ENCODE measurements around the gene MRPS35.

MRPS35 gene

GRCh38 chr12:27777141-27777540 is 66.5 kb downstream of the MRPS35 start:
- no peak for DNase-seq

DNA sequence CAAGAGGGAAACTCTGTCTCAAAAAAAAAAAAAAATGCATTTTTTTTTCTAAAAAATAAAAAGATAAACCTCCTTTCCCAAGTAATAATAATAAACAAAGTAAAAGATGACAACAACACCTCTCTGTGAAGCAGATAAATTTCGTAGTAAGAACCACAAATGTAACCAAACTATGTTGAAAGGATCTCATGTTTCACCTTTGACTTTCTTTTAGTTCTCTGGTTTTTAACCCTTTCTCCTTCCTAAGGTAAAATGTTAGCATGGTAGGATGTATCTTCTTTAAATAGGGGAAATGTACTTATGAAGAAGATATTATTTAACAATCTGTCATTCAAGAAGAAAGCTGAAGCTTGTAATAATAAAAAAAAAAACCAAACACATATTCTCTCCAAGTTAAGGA is 67.6 kb downstream of the MRPS35 start:
- DNase-seq = no peak

DNA sequence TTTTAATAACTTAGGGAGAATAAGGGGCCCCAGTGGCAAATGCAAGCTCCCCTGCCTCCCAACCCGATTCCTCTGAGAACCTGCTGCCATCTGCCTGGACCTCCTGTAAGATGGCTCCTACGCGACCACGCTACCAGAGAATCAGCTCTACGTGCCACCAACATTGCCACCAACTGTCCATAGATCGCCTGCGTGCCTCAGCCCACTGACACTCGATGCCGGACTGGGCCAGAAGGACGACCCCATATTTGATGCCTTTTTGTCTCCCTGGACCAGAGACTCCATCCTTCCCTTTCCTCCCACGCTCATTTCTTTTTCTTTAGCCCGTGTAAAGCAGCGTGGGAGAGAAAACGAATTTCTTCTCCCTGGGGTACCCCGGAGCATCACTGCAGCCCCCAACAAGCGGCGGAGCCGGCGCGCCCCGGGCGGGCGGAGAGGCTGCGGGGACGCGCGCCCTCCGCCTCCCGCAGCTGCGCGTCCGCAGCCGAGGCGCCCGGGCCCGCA is 68.8 kb downstream of the MRPS35 start:
- DNase-seq = no peak

DNA sequence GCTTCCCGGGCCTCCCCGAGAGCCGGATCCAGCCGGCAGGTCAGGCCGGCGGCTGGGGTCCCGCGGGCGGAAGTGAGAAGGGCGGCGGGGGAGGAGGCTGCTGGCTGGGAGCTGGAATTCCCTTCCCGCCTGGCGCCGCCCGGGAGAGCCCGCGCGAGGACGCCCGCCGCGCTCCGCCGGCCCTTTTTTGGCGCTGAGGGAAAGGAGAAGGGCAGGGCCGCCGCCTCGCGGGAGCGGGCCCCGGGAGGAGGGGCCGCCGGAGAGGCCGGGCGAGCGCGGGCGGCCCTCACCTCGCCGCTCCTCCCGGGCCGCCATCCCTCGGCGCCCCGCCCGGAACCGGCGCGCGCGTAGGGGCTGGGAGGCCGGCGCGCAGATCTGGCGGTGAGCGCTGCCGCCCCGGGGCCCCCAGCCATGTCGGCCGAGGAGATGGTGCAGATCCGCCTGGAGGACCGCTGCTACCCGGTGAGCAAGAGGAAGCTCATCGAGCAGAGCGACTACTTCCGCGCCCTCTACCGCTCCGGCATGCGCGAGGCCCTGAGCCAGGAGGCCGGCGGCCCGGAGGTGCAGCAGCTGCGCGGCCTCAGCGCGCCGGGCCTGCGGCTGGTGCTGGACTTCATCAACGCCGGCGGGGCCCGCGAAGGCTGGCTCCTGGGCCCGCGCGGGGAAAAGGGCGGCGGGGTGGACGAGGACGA is 69.4 kb downstream of the MRPS35 start, which contains the start of the genes KLHL42 and MANSC4:
Gene KLHL42, plus strand, starts transcription at position 314 of the 692 bp plus-strand sequence. Its CDS starts 98 bp downstream, at position 412.
Gene MANSC4, minus strand, starts transcription at position 317 of the 692 bp plus-strand sequence. CDS start 8,960 bp downstream, outside the sequence.
- DNase-seq = peak; percentile 33 to 77 (median 45)

DNA sequence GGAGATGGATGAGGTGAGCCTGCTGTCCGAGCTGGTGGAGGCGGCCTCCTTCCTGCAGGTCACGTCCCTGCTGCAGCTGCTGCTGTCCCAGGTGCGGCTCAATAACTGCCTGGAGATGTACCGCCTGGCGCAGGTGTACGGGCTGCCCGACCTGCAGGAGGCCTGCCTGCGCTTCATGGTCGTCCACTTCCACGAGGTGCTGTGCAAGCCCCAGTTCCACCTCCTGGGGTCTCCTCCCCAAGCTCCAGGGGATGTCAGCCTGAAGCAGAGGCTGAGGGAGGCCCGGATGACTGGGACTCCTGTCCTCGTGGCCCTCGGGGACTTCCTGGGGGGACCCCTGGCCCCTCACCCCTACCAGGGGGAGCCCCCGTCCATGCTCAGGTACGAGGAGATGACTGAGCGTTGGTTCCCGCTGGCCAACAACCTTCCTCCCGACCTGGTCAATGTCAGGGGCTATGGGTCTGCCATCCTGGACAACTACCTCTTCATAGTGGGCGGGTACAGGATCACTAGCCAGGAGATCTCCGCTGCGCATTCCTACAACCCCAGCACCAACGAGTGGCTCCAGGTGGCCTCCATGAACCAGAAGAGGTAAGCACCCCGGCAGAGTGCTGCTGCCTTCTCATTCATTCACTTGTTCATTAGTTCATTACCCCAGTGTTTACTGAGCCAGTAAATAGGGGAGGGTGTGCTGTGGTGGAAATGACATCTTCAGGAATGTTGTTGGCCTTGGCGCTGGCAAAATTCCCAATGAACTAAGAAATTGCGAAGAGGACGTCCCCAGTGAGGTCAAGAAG is 70.2 kb downstream of the MRPS35 start:
- peak in 3 of 5 donors; percentile 14 to 37 (median 17) for DNase-seq

- no peak for DNase-seq
Measured at GRCh38 chr12:27781680-27782079, 71.0 kb downstream of the MRPS35 start.

- no peak for DNase-seq
Measured at GRCh38 chr12:27782481-27782880, 71.8 kb downstream of the MRPS35 start.

DNA sequence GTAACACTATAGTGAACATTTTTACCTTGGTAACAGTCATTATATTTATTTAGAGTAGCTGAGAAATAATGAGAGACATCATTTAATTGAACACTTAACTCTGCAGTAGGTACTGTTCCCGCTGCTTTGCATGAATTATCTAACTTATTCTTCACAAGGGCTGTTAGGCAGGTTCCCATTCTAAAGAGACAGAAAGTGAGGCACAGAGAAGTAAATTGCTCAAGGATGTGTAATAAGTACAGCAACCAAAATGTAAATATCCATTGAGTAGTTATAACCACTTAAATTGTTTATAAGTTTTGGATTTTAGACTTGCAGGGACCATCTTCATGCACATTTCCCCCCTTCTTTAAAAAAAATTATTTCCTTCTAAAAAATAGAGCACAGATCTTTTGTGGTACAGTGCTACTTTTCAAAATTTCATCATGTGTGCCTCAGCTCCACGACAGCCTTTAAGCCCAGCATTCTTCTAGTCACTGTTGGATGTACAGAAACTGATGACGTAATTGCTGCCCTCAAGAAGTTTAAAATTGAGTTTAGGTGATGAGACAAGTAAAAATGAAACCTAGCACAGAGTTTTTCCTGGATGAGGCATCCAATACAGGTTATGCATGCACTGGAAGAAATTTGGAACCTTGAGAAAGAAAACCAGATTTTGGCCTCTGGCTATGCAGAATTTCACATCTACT is 75.4 kb downstream of the MRPS35 start:
- DNase-seq = peak in 1 of 5 donors; percentile 58

DNA sequence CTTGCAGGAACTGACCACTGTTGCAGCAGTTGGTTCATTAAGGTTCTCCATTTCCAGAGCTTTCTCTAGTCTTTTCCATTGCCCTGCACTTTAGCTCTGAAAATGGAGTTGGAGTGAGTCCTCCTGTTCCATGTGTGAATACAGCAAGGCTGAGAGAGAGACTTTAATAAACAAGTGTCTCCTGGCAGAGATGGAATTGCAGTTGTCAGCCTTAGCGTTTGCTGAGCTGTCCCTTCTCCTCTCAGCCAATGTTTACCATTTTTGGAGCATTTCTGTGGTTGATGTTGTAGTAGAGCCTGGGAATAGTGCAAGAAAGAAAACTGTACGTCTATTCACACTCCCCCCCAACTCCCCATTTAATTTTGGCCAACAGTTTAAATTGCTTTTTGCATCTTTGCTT is 76.9 kb downstream of the MRPS35 start:
- no peak for DNase-seq

GRCh38 chr12:27790179-27790578 is 79.5 kb downstream of the MRPS35 start:
- DNase-seq = no peak

GRCh38 chr12:27794818-27795584 is 84.4 kb downstream of the MRPS35 start:
- DNase-seq = no peak

DNA sequence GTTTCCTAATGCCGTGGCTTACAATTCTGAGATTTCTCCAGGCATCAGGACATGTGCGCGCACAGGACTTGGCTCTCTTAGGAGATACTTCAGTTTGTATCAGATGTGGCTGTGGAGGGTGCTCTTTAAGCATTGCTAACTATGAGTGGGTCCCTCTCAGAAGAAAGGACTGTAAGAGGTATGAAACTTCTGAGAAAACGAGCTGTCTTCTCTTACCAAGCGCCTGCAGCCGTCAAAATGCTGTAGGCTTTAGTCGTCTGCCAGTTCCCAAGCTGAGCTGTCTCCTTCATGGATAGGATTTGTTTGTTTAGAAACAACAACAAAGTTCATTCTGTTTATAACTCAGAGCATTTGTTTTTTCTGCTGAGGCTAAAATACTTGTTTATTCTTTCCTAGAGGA is 85.5 kb downstream of the MRPS35 start:
- no peak for DNase-seq

DNA sequence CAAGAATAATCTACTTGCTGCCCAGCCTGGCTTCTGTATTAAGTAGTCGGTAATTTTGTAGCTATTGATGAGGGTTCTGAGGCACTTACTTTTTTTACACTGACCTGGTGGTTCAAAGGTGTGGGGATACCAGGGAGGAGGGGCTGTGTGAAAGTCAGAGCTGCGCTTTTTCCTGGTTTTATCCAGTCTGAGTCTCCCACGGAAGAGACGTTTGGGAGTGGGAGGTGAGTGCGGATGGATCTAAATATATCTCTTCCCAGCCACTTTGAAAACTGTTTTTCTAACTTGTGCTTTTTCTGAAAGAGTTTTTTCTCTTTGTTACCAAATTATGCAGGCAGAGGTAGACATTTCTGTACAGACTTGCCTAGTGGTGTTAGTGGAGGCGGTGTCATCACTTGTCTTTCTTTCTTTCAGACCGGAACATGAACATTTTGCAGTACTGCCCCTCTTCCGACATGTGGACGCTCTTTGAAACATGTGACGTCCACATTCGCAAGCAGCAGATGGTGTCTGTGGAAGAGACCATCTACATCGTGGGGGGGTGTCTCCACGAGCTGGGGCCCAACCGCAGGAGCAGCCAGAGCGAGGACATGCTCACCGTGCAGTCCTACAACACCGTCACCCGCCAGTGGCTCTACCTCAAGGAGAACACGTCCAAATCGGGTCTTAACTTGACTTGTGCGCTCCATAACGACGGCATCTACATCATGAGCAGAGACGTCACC is 86.8 kb downstream of the MRPS35 start:
- DNase-seq = no peak

DNA sequence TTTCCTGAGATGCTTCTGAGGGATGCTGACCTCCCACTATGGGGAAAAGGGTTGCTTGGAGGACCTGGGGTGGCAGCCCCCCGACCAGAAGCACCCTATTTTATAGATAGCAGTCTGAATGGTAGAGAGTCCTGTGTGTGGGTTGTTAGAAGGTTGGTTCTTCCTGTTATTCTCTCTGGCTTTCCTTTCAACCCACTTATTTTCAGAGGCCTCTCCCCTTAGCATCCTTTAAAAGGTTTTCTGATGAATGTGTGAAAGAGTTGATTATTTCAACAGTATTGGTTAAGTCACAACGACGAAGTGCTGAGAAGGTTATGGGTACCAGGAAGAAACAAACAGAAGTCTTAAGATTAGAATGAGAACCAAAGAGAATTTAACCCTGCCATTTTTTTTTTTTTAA is 90.2 kb downstream of the MRPS35 start:
- no peak for DNase-seq

DNA sequence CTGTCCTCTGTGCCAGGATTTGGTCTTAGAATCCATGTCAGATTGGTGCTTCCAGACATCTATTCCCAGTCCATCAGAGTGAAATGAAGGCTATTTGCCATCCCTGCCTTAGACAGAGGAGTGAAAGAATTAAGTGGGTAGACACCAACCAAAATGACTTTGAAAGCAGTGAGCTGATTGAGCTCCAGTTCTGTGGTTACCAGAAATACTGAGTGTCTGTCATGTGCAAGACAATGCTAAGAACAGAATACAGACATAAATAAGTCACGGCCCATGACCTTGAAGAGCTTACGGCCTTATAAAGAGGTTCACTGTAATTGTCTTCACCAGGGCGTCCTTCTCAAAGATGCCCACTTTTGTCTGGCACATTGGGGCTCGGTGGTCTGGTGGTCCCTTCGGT is 91.0 kb downstream of the MRPS35 start:
- DNase-seq = no peak

GRCh38 chr12:27802511-27802910 is 91.9 kb downstream of the MRPS35 start:
- DNase-seq = no peak

GRCh38 chr12:27802936-27803335 is 92.3 kb downstream of the MRPS35 start:
- no peak for DNase-seq

DNA sequence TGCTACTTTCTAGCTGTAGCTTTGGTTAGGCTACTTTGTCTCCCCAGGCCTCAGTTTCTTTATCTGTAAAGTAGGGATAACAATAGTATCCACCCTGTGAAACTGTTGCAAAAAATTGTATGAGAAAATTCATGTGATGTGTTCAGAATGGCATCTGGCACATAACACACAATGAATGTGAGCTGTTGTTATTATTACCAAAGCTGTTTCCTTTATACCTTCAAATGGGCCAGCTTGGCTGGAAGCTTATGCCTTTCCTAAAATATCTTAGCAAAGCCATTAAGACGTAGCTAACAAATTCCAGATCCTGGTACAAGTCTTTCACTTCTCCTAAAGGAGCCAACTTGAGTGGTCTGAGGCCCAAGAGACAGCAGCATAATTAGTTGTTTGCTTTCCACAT is 94.6 kb downstream of the MRPS35 start:
- DNase-seq = no peak

Data from T-helper 1 cell (primary cell).